ENCODE measurements around the gene SPAG6.
A peak's percentile ranks its signal among the peaks of the same experiment; 100 is the strongest.
"Not testable (repeated sequence)": the region's sequence is repeated elsewhere in the genome, so short reads cannot be mapped to it uniquely, and the experiment has no call there.

Gene SPAG6

GRCh38 chr10:22372298-22372697 is 27.0 kb downstream of the SPAG6 start:
- DNase-seq (ENCODE audit: low read depth), result no peak

- DNase-seq (ENCODE audit: low read depth), result no peak
These were observed 27.6 kb downstream of the SPAG6 start for GRCh38 chr10:22372917-22373316.

- DNase-seq (ENCODE audit: low read depth), result no peak
These were observed 29.3 kb downstream of the SPAG6 start for GRCh38 chr10:22374489-22375126.

- peak; percentile 45 for DNase-seq (ENCODE audit: low read depth)
These were observed 33.8 kb downstream of the SPAG6 start for GRCh38 chr10:22379059-22379458.

GRCh38 chr10:22381262-22381661 is 36.0 kb downstream of the SPAG6 start:
- DNase-seq (ENCODE audit: low read depth), result no peak

GRCh38 chr10:22386503-22386902 is 41.2 kb downstream of the SPAG6 start:
- no peak for DNase-seq (ENCODE audit: low read depth)

GRCh38 chr10:22389856-22390589 is 44.7 kb downstream of the SPAG6 start:
- DNase-seq (ENCODE audit: low read depth), result no peak

- DNase-seq (ENCODE audit: low read depth), result no peak
These were observed 46.3 kb downstream of the SPAG6 start for GRCh38 chr10:22391600-22391999.

- DNase-seq (ENCODE audit: low read depth), result not testable (repeated sequence)
These were observed 50.9 kb downstream of the SPAG6 start for GRCh38 chr10:22396195-22396594.

- not testable (repeated sequence) for DNase-seq (ENCODE audit: low read depth)
These were observed 61.6 kb downstream of the SPAG6 start for GRCh38 chr10:22406916-22407315.

- DNase-seq (ENCODE audit: low read depth), result no peak
These were observed 65.1 kb downstream of the SPAG6 start for GRCh38 chr10:22410394-22410793.

GRCh38 chr10:22410846-22411245 is 65.5 kb downstream of the SPAG6 start:
- no peak for DNase-seq (ENCODE audit: low read depth)

- no peak for DNase-seq (ENCODE audit: low read depth)
These were observed 68.8 kb downstream of the SPAG6 start for GRCh38 chr10:22414146-22414545.

- no peak for DNase-seq (ENCODE audit: low read depth)
These were observed 69.8 kb downstream of the SPAG6 start for GRCh38 chr10:22415072-22415471.

- DNase-seq (ENCODE audit: low read depth), result no peak
These were observed 72.5 kb downstream of the SPAG6 start for GRCh38 chr10:22417736-22418268.

GRCh38 chr10:22420787-22421517 is 75.7 kb downstream of the SPAG6 start:
- DNase-seq (ENCODE audit: low read depth), result no peak

GRCh38 chr10:22426653-22427052 is 81.4 kb downstream of the SPAG6 start:
- DNase-seq (ENCODE audit: low read depth), result no peak

GRCh38 chr10:22427101-22427500 is 81.8 kb downstream of the SPAG6 start:
- no peak for DNase-seq (ENCODE audit: low read depth)

GRCh38 chr10:22427890-22428571 is 82.7 kb downstream of the SPAG6 start:
- no peak for DNase-seq (ENCODE audit: low read depth)

GRCh38 chr10:22429146-22429545 is 83.8 kb downstream of the SPAG6 start:
- no peak for DNase-seq (ENCODE audit: low read depth)

GRCh38 chr10:22429981-22430421 is 84.7 kb downstream of the SPAG6 start:
- no peak for DNase-seq (ENCODE audit: low read depth)

- DNase-seq (ENCODE audit: low read depth), result no peak
These were observed 88.6 kb downstream of the SPAG6 start for GRCh38 chr10:22433875-22434274.
